ENCODE data around the gene SLC14A1. TPM values are rescaled to one million over a fixed set of nuclear protein-coding genes. Genes with fewer than 3 reads are reported as not detected.

Gene SLC14A1
- total and polyA plus RNA-seq, 2 of the 13 experiments (the other 11 are each of a cell fraction or from before 2014, with no cell fraction given) = not detected

- H3K4me1 ChIP-seq (ENCODE audit: insufficient read depth, low read length) = no peaks in the 10 kb centered on the region
- ChIA-PET CTCF (ENCODE audit: low intra/inter-chr PET ratio, low total read pairs) (no interaction called here), POLR2A (no interaction called here)
- ATAC-seq (no peak), DNase-seq (ENCODE audit: low spot score) (no peak), FAIRE-seq (no peak)
- no peaks in the 10 kb centered on the region for H3K9me3 ChIP-seq (ENCODE audit: low read length)
- intact Hi-C loops (cut with micrococcal nuclease; ENCODE audit: unreplicated experiment) = no loop called here
- TF ChIP-seq MIER2 (CRISPR knock-in tag; IDR thresholded peaks at IDR 0.05) (no peak), XBP1 (CRISPR knock-in tag; IDR thresholded peaks at IDR 0.05) (no peak), ZNF607 (CRISPR knock-in tag; IDR thresholded peaks at IDR 0.05; ENCODE audit: borderline replicate concordance) (no peak), TOE1 (CRISPR knock-in tag; IDR thresholded peaks at IDR 0.05) (no peak), ZFP90 (CRISPR knock-in tag; IDR thresholded peaks at IDR 0.05; ENCODE audit: borderline replicate concordance) (no peak), ZNF136 (CRISPR knock-in tag; IDR thresholded peaks at IDR 0.05; ENCODE audit: low read depth) (no peak), ZNF776 (CRISPR knock-in tag; IDR thresholded peaks at IDR 0.05) (no peak), ZNF616 (CRISPR knock-in tag; IDR thresholded peaks at IDR 0.05; ENCODE audit: low read depth) (no peak), TCF7 (IDR thresholded peaks at IDR 0.05; ENCODE audit: low read depth) (no peak)
- in situ Hi-C loops (cut with HindIII; ENCODE audit: extremely low pct_ligation_motif_present, low pct_unique_long_range_greater_than_20kb) = no loop called here
- H3K27me3 ChIP-seq (ENCODE audit: control insufficient read depth in 1 of 2, insufficient read depth in 2 of 2, low read length in 2 of 2) = no peaks in the 10 kb centered on the region; a peak in 3 of 5 replicates
- no peak overlapping the region for H2AFZ ChIP-seq (ENCODE audit: low read length)
- H3K4me3 ChIP-seq (replicated peaks in 1 of 3; ENCODE audit: insufficient read depth in 1 of 3, low read depth in 2 of 3, low read length in 3 of 3) = no peak overlapping the region
- BruUV-seq (replicated peaks) = no TSS peak
- no peak overlapping the region for H3K9ac ChIP-seq (ENCODE audit: insufficient read depth, low read depth, low read length)
- WGBS (ENCODE audit: low lambda C conversion rate) = 27% methylated on average over 8 of the region's 8 CpGs
- no peaks in the 10 kb centered on the region for H4K20me1 ChIP-seq (ENCODE audit: insufficient read depth, low read length)
- no peak overlapping the region for H3K4me2 ChIP-seq (ENCODE audit: low read depth, low read length)
- H3K79me2 ChIP-seq (ENCODE audit: insufficient read depth, low read length) = no peaks in the 10 kb centered on the region
- no peaks in the 10 kb centered on the region for H3K36me3 ChIP-seq (replicated peaks in 1 of 2; ENCODE audit: control insufficient read depth in 1 of 2, insufficient read depth in 2 of 2, low read length in 2 of 2)
- no peak overlapping the region for H3K27ac ChIP-seq (ENCODE audit: extremely low read length, insufficient read depth, low read length)
These were observed 41.8 kb upstream of the SLC14A1 start for GRCh38 chr18:45682181-45682580.

- no peak overlapping the region for H3K4me3 ChIP-seq (replicated peaks in 1 of 3; ENCODE audit: insufficient read depth in 1 of 3, low read depth in 2 of 3, low read length in 3 of 3)
- no peak overlapping the region for H2AFZ ChIP-seq (ENCODE audit: low read length)
- CTCF ChIA-PET (ENCODE audit: low intra/inter-chr PET ratio, low total read pairs) = no interaction called here
- no TSS peak for BruUV-seq (replicated peaks)
- in situ Hi-C loops (cut with HindIII; ENCODE audit: extremely low pct_ligation_motif_present, low pct_unique_long_range_greater_than_20kb) (no loop called here), intact Hi-C loops (cut with micrococcal nuclease; ENCODE audit: unreplicated experiment) (no loop called here)
- ATAC-seq = no peak
- no peak for FAIRE-seq
- H3K36me3 ChIP-seq (replicated peaks in 1 of 2; ENCODE audit: control insufficient read depth in 1 of 2, insufficient read depth in 2 of 2, low read length in 2 of 2) = no peaks in the 10 kb centered on the region
- no peaks in the 10 kb centered on the region for H3K79me2 ChIP-seq (ENCODE audit: insufficient read depth, low read length)
- no peak for DNase-seq (ENCODE audit: low spot score)
- no peaks in the 10 kb centered on the region for H4K20me1 ChIP-seq (ENCODE audit: insufficient read depth, low read length)
- TF ChIP-seq ISX (CRISPR knock-in tag; conservative IDR thresholded peaks at IDR 0.05) (no peak), TFDP1 (CRISPR knock-in tag; IDR thresholded peaks at IDR 0.05; ENCODE audit: borderline replicate concordance) (no peak), ZNF230 (CRISPR knock-in tag; IDR thresholded peaks at IDR 0.05) (no peak), ELF3 (CRISPR knock-in tag; IDR thresholded peaks at IDR 0.05) (no peak), ZBTB38 (CRISPR knock-in tag; IDR thresholded peaks at IDR 0.05) (no peak), IKZF5 (CRISPR knock-in tag; IDR thresholded peaks at IDR 0.05) (no peak), NAIF1 (CRISPR knock-in tag; IDR thresholded peaks at IDR 0.05; ENCODE audit: borderline replicate concordance) (no peak)
- POLR2A ChIA-PET = no interaction called here
- H3K9me3 ChIP-seq (ENCODE audit: low read length) = no peaks in the 10 kb centered on the region
- no peaks in the 10 kb centered on the region for H3K4me1 ChIP-seq (ENCODE audit: insufficient read depth, low read length)
- no peak overlapping the region for H3K27ac ChIP-seq (ENCODE audit: extremely low read length, insufficient read depth, low read length)
- 3% methylated on average over 5 of the region's 5 CpGs for WGBS (ENCODE audit: low lambda C conversion rate)
- no peak overlapping the region for H3K9ac ChIP-seq (ENCODE audit: insufficient read depth, low read depth, low read length)
- H3K4me2 ChIP-seq (ENCODE audit: low read depth, low read length) = no peak overlapping the region
- no peaks in the 10 kb centered on the region; a peak in 3 of 5 replicates for H3K27me3 ChIP-seq (ENCODE audit: control insufficient read depth in 1 of 2, insufficient read depth in 2 of 2, low read length in 2 of 2)
These were observed 39.5 kb upstream of the SLC14A1 start for GRCh38 chr18:45684341-45685115.

Data from HepG2 (cell line).